Thyroid gland (tissue), 4 donors: ENCODE data around the gene TRAPPC2. TPM values are rescaled to one million over a fixed set of nuclear protein-coding genes. Genes with fewer than 3 reads are reported as not detected.

Experiments
- DNase-seq, 2 donors: peaks; one replicate each; pipeline ENCODE4 v3.0.0-alpha.2; 2019
- H3K27ac ChIP-seq, 3 donors: fragments of 200-600 bp; sonication (generic); 1 replicate in 2 of 3; 2 replicates in 1 of 3; pipeline ENCODE4 v1.5.1; 2016 to 2019; ENCODE audit warnings: mild to moderate bottlenecking in 1 of 3, moderate library complexity in 1 of 3
- H3K27me3 ChIP-seq: fragments of 200-600 bp; sonication (generic); one replicate; pipeline ENCODE4 v1.5.1; 2019
- H3K36me3 ChIP-seq, 2 donors: fragments of 200-600 bp; sonication (generic); one replicate each; pipeline ENCODE4 v1.5.1; 2016 to 2019
- H3K4me1 ChIP-seq, 2 donors: fragments of 200-600 bp; sonication (generic); one replicate each; pipeline ENCODE4 v1.5.1; 2017 to 2019
- H3K4me3 ChIP-seq, 3 donors: fragments of 200-600 bp; sonication (generic); replicated peaks in 1 of 3; 1 replicate in 2 of 3; 2 replicates in 1 of 3; pipeline ENCODE4 v1.5.1; 2016; ENCODE audit warnings: mild to moderate bottlenecking in 1 of 3
- H3K9me3 ChIP-seq: fragments of 200-600 bp; sonication (generic); one replicate; pipeline ENCODE4 v1.5.1; 2017
- POLR2A ChIP-seq, 2 donors: fragments of 450-650 bp; IDR thresholded peaks; one replicate each; pipeline ENCODE4 v1.6.1; 2017; ENCODE audit warnings: antibody characterized with exemption in 2 of 2, mild to moderate bottlenecking in 2 of 2, moderate library complexity in 1 of 2
- WGBS, 2 donors: methylation state at CpG; one replicate each; pipeline ENCODE4 v1.1.5; 2017; 5-methylcytosine and 5-hydroxymethylcytosine counted together
- intact Hi-C: fragments of 100-400 bp; cut with DNase I; formaldehyde crosslinking; loops from one replicate; pipeline ENCODE4 v1.15.1; 2023
- total RNA-seq, 4 donors: library from RNA; depleted of rRNA; stranded (reverse); fragments of >200 nt; gene quantifications; one replicate each; pipeline ENCODE4 v1.2.3, GENCODE V29; 2016
- TF ChIP-seq, protein P1 (sequence below), 6 experiments: fragments of 200-600 bp in 3 of 6; fragments of 450-650 bp in 3 of 6; sonication (generic) in 3 of 6; IDR thresholded peaks; one replicate each; pipeline ENCODE4 v1.5.1; 2016 to 2019; ENCODE audit warnings: antibody characterized with exemption in 6 of 6, mild to moderate bottlenecking in 2 of 6, inconsistent platforms in 1 of 6, moderate library complexity in 1 of 6

Gene TRAPPC2
- total RNA-seq = 10 to 100 TPM; 18.9 to 27.7 (median 22.1) TPM

DNA sequence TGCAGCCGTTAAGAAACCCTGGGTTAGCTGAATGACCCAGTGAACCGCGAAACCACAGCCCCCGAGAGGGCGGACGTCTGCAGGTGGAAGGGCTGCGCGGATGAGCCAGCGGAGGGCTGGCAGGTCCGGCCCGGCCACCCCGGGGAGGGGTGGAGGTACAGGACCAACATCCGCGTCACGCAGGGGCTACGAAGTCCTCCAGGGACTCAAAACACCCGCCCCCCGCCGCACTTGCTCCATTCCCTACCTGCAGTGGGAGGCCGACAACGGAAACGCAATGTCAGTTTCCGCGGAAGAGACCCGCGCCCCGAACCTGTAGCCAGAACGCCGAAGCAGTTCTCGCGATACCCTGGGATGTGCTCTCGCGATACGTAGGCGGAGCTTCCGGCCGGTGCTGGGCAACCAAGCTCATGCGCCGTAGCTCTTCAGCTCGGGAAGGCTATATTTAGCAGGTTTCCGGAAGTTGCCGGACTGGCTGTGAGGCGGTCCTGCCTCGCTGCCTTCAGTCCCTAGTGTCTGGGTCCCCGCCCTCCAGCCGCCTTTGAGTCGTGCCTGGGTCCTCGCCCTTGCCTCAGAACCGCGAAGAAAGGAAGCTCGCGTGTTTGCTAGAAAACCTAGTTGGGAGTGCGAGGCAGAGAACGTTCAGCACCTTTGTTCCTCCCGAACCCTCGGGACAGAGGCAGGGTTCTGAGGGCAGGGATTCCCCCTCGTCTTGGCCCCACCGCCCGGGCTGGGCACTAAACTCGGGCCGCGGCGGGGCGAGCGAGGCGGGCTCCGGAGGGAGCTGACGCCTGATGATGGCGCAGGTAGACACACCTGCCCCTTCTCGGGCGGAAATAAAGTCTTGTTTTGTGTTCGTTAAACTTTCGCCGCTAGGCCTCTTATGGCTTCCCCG lies at the start of gene TRAPPC2, which contains the start of gene OFD1:
Gene TRAPPC2 (minus strand): TSS at position 343 of the 895 bp plus-strand sequence. CDS start 14,657 bp downstream, outside the sequence.
Gene OFD1 (plus strand): TSS at position 471 of the 895 bp plus-strand sequence. CDS start 324 bp downstream, at position 795.
- Histone ChIP-seq H3K27me3 (no peaks in the 10 kb centered on the region), H3K4me1 (peaks cover 10 to 12% of the 10 kb centered on the region in 2 donors), H3K27ac (peak within 1 kb of the TSS; percentile 80 to 88 (median 85)), H3K36me3 (no peaks in the 10 kb centered on the region), H3K4me3 (peak within 1 kb of the TSS; percentile 53 to 82 (median 71)), H3K9me3 (no peaks in the 10 kb centered on the region)
- peak; percentile 90 to 92 for DNase-seq
- intact Hi-C loops = no loop called here
- 0 to 2% methylated on average over 4 to 10 of the region's 75 CpGs for WGBS, 2 donors
- TF ChIP-seq POLR2A (IDR thresholded peaks at IDR 0.05) = peak; percentile 69 to 97
- TF ChIP-seq, protein P1, sequence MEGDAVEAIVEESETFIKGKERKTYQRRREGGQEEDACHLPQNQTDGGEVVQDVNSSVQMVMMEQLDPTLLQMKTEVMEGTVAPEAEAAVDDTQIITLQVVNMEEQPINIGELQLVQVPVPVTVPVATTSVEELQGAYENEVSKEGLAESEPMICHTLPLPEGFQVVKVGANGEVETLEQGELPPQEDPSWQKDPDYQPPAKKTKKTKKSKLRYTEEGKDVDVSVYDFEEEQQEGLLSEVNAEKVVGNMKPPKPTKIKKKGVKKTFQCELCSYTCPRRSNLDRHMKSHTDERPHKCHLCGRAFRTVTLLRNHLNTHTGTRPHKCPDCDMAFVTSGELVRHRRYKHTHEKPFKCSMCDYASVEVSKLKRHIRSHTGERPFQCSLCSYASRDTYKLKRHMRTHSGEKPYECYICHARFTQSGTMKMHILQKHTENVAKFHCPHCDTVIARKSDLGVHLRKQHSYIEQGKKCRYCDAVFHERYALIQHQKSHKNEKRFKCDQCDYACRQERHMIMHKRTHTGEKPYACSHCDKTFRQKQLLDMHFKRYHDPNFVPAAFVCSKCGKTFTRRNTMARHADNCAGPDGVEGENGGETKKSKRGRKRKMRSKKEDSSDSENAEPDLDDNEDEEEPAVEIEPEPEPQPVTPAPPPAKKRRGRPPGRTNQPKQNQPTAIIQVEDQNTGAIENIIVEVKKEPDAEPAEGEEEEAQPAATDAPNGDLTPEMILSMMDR (IDR thresholded peaks at IDR 0.05) = no peak

DNA sequence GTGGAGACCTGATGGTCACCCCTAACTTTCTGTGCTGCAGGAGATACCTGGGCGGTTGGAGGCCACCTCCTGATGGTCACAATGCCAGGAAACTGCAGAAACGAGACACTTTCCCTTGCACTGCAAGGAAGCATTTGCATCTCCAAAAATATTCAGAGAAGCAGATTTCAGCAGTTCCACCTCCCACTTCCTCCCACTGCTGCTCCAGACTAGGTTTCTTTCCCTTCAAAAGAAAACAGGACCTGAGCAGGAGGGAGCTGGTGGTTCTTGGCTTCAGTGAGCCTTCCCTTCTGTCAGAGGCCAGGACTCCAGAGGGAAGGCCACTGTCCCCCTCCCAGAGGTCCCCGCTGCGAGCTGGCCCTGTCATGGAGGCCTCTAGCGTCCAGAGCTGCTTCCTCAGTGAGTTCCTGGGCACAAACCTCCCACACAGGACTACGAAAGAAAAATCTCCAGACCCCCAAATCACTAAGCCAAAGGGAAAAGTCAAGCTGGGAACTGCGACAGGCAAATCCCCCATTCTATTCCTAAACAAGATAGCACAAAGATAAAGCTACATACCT lies 46.5 kb upstream of the TRAPPC2 start:
- Histone ChIP-seq H3K4me3 (no peak overlapping the region), H3K9me3 (no peaks in the 10 kb centered on the region), H3K36me3 (no peaks in the 10 kb centered on the region), H3K27me3 (no peaks in the 10 kb centered on the region), H3K4me1 (no peaks in the 10 kb centered on the region), H3K27ac (no peak overlapping the region)
- no peak for TF ChIP-seq POLR2A (IDR thresholded peaks at IDR 0.05)
- TF ChIP-seq, protein P1 (IDR thresholded peaks at IDR 0.05) = no peak
- WGBS, 2 donors = 60 to 90% methylated on average over 2 to 3 of the region's 7 CpGs
- no peak for DNase-seq
- intact Hi-C loops = no loop called here

DNA sequence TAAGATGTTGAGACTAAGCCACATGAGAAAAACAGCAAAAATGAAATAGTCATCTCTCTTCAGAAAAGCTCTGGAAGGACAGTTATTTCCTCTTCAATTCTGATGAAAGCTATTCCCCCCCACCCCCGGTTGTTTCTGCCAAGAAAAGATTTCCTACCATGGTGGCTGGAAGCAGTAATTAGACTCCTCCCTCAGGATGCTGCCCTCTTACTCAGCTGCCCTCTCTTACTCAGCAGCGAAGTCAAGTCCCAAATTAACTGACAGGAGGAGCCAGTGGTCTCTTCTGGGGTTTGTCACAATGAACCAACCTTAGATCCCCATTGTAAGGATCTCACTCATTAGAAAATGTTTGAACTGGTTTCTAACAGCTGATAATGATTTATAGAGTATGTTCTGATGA lies 44.5 kb upstream of the TRAPPC2 start:
- no peak for DNase-seq
- H3K9me3 ChIP-seq = no peaks in the 10 kb centered on the region
- intact Hi-C loops = no loop called here
- H3K4me1 ChIP-seq = no peaks in the 10 kb centered on the region
- 42 to 64% methylated on average over 2 of the region's 2 CpGs for WGBS, 2 donors
- no peak overlapping the region for H3K4me3 ChIP-seq
- H3K27ac ChIP-seq = no peak overlapping the region
- no peaks in the 10 kb centered on the region for H3K27me3 ChIP-seq
- TF ChIP-seq POLR2A (IDR thresholded peaks at IDR 0.05) = no peak
- TF ChIP-seq, protein P1 (IDR thresholded peaks at IDR 0.05) = no peak
- H3K36me3 ChIP-seq = no peaks in the 10 kb centered on the region

DNA sequence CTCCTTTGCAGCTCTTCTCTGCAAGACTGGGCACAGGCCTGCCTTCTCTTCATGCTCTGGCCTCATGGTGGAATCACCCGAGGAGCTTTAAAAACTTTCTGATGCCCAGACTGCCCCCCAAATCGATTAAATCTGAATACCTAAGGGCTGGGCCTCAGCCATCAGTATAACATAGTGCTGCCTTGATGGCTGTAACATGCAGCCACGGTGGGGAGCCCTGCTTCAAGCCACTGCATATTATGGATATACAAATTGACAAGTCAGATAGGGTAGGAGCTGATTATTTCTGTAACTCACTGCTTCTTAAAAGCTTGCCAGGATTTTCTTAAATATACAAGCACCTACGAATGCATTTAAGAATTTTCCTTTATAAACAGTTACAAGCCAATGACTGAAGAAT lies 42.0 kb upstream of the TRAPPC2 start:
- Histone ChIP-seq H3K27me3 (no peaks in the 10 kb centered on the region), H3K36me3 (no peaks in the 10 kb centered on the region), H3K9me3 (no peaks in the 10 kb centered on the region), H3K27ac (peak overlapping the region; percentile 46 to 76 (median 75)), H3K4me3 (no peak overlapping the region), H3K4me1 (no peaks in the 10 kb centered on the region)
- peak; percentile 34 to 39 for DNase-seq
- intact Hi-C loops = no loop called here
- 34 to 45% methylated on average over 3 to 4 of the region's 4 CpGs for WGBS, 2 donors
- TF ChIP-seq, protein P1 (IDR thresholded peaks at IDR 0.05) = peak in 2 of 6 experiments; percentile 8 to 16
- TF ChIP-seq POLR2A (IDR thresholded peaks at IDR 0.05) = no peak

DNA sequence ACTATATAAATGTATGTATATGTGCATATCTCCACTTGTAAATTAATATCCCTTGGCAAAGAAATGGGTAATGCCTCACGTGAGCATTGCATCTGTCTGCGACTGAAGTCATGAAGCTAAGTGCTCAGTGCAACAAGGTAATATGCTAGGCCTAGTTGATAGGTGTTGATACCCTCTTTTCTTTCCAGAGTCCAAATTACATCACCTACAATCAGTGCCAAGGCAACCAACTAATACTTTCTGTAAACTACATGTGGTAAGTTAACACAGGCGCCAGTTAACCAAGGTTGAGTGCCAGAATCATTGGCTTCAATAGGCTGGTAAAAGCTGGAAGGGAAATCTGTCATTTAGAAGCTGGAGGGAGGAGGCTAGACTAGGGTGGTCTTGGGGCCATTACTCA lies 41.4 kb upstream of the TRAPPC2 start:
- Histone ChIP-seq H3K4me1 (no peaks in the 10 kb centered on the region), H3K9me3 (no peaks in the 10 kb centered on the region), H3K4me3 (no peak overlapping the region), H3K27ac (peak overlapping the region; percentile 46 to 76 (median 75)), H3K27me3 (no peaks in the 10 kb centered on the region), H3K36me3 (no peaks in the 10 kb centered on the region)
- TF ChIP-seq POLR2A (IDR thresholded peaks at IDR 0.05) = no peak
- WGBS, 2 donors = 80 to 97% methylated on average over 1 to 3 of the region's 3 CpGs
- intact Hi-C loops = no loop called here
- DNase-seq = no peak
